Caki2 (cell line): ENCODE results near the gene KDM8. TPM values are rescaled to one million over a fixed set of nuclear protein-coding genes. Genes with fewer than 3 reads are reported as not detected.

ENCODE experiments used
- DNase-seq: peaks from one replicate; pipeline ENCODE4 v3.0.0-alpha.2; 2015; ENCODE audit warnings: low read depth
- in situ Hi-C: cut with HindIII; loops from 2 replicates; pipeline ENCODE4 v1.10.0; 2016; ENCODE audit warnings: low sequenced_read_pairs, low pct_unique_long_range_greater_than_20kb, mixed read lengths
- total RNA-seq: library from RNA; depleted of rRNA; stranded (reverse); fragments of >200 nt; shearing (Covaris generic); gene quantifications from 2 replicates; pipeline ENCODE4 v1.2.3, GENCODE V29; 2014; ENCODE audit warnings: low replicate concordance

KDM8 gene
- total RNA-seq, 1 experiment from 2014 or later = 3.4 TPM

DNA sequence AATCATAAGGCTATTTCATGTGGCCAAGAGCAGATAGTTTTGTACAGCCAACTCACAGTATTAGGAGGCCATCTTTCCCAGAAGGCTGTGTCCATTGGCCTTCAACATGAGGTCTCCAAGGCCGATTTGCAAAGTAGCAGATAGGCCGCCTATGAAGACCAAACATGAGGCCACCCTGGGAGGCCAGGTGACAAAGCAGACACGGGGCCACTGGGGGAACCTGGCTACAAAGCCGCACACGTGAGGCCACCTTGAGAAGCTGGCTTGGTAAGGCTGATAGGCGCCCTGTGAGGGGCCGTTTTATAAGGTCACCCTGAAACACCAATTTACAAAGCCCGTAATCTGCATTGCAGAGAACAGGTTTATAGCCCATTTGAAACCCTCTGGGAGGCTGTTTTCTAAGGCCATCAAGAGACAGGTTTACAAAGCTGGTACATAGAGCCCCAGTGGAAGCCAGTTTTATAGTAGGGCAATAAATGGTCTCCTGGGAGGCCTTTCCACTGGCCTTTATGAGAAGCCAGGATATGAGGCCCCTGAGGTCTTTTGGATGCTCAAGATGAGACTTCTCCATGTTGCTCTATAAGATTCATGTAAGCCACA is 4.9 kb downstream of the KDM8 start:
- no peak for DNase-seq
- in situ Hi-C loops = no loop called here

DNA sequence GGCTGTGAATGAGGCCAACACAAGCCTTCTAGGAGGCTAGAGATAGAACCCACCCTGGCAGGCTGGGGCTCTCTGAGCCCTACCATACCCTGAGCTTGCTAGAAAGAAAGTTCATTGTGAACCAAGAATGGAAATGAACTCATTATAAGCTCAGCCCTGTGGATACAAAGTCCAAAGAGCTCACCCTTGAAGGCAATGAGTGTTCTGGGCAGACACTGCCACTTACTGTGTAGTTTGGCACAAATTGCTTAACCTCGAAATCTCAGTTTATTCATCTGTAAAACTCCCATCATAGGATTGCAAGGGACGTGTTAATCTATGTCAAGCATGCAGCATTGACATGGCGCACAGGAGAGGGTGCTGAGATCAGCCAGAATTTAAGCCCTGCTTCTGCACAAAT is 5.5 kb downstream of the KDM8 start:
- DNase-seq = peak; percentile 31
- in situ Hi-C loops = no loop called here

DNA sequence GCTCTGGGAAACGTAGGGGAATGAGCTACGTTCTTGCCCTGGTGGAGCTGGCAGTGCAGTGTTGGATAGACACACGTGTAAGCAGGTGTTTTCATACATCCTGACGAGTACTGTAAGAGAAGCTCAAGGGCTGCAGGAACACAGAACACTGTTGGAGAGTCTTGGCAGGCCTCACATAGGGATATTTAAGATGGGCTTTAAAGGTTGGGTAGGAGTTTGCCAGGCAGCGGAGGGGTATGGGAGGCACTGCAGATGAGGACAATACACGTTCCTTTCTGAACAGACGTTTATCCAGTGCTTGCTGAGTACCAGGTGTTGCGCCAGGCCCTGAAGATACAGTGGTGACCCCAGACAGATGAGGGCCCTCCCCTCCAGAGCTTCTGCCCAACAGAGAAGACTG is 6.3 kb downstream of the KDM8 start:
- DNase-seq = no peak
- in situ Hi-C loops = no loop called here

DNA sequence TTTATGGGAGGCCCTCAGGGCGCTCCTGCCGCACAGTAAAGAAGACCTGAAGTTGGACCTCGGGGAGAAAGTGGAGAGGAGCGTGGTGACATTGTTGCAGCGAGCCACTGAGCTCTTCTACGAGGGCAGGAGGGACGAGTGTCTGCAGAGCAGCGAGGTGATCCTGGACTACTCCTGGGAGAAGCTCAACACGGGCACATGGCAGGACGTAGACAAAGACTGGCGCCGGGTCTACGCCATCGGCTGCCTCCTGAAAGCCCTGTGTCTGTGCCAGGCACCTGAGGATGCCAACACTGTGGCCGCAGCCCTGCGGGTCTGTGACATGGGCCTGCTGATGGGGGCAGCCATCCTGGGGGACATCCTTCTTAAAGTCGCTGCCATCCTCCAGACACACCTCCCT is 6.8 kb downstream of the KDM8 start:
- in situ Hi-C loops = no loop called here
- no peak for DNase-seq

DNA sequence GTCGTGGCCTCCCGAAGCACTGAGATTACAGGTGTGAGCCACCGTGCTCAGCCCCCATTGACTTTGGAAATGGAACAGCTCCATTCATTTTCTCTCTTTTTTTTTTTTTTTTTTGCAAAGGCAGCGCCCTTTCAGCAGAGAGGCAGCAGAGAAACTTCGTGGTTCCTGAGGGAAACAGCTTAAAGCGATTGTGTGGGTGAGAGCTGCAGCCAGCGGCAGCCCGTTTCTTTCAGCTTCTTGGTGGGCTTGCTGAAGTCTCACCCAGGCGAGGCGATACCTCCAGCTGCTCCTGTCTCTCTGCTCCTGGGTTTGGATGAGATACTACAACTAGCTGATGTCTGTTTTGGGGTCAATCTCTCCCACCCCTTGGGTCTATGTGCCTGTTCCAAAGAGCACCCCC is 7.7 kb downstream of the KDM8 start:
- in situ Hi-C loops = no loop called here

DNA sequence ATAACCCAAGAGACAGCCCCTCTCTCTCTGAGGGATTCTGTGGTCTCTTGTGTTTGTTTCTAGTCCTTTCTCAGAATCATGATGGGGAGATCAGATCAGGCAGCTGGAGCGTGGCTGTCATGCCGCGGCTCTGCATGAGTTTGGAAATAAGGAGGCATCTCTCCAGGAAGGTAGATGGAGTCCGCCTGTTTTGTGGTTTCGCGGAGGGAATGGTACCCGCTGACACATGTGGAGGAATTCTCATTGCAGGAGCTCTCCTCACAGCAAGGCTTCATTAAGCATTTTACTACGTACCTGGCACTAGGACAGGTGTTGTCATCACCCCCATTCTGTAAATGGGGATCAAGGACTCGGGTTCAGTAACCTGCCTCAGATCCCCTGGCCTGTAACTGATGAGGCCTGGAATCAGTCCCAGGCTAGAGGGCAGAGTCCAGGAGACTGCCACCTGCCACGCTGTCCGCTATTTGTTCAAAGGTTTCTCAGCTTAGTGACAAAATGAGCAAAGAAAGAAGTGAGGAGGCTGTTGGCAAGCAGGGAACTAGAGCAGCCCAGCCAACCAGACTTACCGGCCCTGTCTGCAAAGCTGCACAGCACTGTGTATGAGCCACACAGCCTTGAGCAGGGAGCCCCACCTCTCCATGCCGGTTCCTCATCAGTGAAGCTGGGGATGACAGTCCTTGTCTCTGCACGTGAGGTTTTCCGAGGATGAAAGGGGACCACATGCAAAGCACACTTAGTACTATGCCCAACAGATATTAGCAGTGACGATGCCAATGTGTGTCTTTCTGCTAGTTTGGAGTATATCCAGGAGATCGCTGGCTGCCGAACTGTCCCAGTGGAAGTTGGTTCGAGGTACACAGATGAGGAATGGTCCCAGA is 11.0 kb downstream of the KDM8 start:
- in situ Hi-C loops = no loop called here
- no peak for DNase-seq

More for the DNA sequence above, 7.7 kb downstream of the KDM8 start:
- DNase-seq = no peak

DNA sequence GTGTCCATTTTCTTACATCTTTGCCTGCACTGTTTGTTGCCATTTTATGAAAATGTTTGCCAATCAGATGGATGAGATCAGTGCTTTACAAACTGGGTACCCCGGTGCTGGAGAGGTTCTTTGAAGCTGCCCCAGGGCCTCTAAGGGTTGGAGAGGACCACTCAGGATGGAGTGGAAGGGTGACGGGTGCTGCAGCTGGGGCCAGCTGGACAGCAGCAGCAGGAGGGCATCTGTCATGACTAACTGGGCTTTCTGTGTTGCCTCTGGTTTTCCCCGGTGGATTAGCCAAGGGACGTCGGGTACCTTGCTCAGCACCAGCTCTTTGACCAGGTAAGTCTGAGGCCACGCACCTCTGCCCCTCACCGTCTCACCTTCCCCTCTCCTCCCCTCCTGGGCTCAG is 12.3 kb downstream of the KDM8 start:
- in situ Hi-C loops = no loop called here
- DNase-seq = no peak

DNA sequence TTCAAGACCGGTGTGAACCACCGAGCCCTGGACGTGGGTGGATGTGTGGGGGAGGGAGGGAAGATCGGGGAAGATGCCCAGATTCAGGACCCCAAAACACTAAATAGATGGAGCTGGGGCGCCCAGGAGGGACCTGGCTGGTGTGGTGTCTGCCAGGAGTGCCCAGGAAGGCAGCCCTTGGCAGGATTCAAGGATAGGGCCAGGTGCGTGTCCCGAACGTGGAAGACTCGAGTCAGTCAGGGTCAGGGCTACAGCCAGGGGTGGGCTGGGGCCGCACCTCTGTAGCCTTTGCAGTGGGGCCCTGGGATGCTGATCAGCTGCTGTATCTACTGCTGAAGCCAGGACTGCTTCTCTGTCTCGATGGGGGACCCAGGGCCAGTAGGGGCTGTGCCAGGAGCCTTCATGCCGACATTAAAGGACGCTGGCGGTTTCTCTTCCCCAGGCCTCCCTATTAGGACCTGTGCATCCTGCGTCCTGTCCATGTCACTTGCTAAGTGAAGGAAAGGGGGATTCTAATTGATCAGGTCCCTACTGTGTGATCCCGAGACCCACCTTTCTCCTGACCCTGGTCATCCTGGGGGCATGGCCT is 13.1 kb downstream of the KDM8 start:
- in situ Hi-C loops = no loop called here
- DNase-seq = no peak

DNA sequence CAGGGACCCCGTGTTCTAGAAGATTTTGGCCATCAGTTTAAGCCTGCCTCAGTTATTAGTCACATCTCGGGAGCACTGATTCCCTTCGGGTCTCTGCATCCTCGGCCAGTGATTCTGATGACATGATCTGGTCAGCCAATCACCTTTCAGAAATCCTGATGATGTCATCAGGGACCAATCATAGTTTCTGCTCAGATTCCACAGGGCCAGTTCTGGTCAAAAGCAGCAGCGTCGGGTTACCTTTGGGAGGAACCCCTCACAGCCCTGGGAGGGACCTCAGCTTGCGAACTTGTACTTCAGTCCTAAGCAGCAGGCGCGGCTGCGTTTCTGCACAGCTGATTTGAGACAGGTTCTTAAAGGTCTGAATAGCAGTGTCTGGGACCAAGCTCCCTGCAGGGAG is 13.9 kb downstream of the KDM8 start:
- peak; percentile 39 for DNase-seq
- in situ Hi-C loops = no loop called here

DNA sequence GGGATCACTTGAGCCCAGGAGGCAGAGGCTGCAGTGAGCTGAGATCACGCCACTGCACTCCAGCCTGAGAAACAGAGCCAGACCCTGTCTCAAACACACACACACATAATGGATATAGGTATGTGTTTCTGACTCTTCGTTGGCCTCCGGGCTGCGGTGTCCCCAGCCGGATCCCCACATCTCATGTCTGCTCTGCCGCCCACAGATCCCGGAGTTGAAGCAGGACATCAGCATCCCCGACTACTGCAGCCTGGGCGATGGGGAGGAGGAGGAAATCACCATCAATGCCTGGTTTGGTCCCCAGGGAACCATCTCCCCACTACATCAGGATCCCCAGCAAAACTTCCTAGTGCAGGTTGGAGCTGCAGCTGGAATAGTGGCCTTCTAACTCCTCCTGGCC is 15.4 kb downstream of the KDM8 start:
- in situ Hi-C loops = no loop called here
- DNase-seq = no peak

DNA sequence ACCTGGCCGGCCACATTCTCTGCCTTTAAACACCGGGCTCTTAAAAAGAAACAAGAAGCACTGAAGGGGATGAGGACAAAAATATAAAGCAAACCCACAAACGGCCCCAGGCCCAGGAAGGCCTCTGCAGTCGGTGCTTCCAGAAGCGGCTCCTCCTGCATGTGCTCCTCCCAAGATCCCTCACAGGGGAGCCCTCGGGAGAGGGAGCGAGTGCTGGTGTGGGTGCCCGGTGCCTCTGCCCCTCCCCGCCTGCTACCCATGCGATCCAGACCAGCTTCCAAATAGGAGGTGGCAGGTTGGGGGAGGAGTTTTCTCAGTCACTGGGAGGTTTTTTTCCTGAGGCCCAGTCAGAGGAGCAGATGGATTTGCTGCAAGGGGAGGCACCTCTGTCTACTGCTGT is 15.8 kb downstream of the KDM8 start:
- DNase-seq = no peak
- in situ Hi-C loops = no loop called here

DNA sequence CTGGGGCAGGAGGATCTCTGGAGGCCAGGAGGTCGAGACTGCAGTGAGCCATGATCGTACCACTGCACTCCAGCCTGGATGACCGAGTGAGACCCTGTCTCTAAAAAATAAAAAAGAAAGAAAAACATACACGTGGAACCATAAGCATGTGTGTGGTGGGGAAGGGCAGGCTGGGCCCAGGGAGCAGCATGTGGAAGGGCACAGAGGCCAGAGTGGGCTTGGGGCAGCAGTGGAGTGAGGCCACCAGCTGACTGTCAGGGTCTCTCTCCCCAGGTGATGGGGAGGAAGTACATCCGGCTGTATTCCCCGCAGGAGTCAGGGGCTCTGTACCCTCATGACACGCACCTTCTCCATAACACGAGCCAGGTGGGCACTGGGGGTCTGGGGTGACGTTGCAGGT is 16.8 kb downstream of the KDM8 start:
- in situ Hi-C loops = no loop called here
- DNase-seq = no peak

DNA sequence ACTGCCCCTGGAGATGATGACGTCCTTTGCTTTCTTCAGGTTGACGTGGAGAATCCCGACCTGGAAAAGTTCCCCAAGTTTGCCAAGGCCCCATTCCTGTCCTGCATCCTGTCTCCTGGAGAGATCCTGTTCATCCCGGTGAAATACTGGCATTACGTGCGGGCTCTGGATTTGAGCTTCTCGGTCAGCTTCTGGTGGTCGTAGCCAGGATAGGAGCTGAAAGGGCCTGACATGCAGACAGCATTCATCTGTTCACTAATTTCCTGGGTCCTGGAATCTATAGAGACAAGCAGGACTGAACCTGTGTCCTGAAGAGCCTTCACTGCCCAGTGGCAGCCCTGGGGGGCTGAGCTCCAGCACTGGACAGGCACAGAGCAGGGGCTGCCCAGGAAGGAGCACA is 17.2 kb downstream of the KDM8 start:
- in situ Hi-C loops = no loop called here

DNA sequence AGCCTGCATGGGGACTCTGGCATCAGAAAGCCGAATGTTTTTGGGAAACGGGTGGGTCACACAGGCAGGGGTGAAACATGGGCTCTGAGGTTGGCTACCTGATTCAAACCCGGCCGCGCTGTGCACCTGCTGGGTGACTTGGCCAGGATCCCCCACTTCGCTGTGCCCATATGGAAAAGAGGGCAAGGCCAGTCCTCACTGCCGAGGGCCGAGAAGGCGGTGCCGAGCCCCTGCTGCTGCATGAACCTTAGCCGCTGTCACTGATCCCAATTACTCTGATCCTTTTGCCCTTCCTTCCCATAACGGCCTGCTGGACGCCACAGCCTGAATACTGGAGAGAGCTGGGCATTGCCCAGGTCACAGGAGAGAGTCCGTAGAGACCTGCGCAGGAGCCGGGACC is 17.7 kb downstream of the KDM8 start:
- in situ Hi-C loops = no loop called here
- no peak for DNase-seq

More for the DNA sequence above, 17.2 kb downstream of the KDM8 start:
- no peak for DNase-seq

DNA sequence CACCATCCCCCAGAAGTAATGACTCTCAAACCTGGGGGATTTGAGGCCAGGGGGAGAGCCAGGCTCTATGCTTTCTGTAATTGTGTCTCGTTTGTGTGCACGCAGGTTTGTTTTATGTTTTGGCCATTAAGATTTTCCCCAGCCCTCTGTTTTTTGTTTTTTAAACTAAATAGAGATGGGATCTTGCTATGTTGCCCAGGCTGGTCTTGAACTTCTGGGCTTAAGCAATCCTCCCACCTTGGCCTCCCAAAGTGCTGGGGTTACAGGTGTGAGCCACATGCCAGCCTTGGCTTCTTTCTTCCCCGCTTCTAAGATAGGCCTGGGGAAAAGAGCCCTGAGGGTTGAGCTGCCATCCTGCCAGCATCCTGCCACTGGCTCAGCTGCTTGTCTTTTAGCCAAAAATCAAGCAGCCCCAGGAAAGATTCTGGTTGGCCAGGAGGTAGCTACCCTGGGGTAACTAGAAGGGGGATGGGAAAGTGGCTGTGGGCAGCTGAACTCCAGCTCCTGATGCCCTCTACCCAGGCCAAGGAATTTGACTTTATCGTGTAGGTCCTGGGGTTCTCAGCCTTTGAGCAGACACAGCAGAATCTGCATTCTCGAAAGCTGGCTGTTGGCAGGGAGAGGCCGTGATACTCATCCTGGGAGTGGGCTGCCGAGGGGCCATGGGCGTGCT is 18.4 kb downstream of the KDM8 start:
- DNase-seq = no peak

DNA sequence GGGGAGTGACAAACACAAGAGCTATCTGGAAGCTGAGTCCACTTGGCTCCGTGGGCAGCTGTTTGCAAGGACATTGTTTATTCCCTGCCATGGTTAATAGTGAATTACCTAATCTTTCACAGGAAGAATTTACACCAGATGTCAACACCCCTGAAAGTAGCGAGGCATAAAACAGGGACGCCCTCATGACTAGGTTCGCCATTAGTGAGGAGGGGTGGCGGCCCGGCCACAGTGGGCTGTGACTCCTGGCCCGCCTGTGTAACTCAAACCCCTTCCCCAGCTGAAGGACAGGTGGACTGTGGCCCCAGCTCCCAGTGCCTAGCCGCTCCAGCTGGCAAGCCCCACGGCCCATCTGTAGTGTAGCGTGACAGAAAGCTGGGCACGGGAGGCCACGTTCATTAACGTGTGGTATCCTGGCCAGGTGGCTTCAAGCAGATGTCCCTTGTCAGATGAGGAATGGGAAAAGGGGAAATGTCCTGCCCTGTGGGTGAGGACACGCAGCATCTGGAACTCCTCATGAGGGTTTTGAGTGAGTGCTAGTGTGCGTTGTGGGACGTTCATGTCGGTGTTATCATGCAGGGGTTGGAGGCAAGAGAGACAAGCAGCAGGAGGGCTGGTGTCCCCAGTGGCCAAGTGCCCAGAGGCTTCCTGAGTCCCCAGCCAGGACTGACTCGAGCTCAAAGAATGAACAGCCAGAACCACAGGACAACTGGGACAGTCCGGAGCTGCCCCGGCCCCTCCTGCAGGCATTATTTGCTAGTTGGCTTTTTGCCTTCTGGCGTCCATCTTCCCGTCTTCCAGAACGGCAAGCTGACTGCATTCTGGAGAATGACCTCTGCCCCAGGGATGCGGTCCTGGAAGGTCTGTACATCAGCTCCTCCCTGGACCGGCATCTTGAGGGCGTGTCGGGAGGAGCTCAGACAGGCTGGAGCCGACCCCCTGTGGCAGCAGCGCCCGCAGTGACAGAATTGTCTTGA is 19.2 kb downstream of the KDM8 start:
- peak; percentile 50 for DNase-seq
- in situ Hi-C loops = no loop called here

More for the DNA sequence above, 18.4 kb downstream of the KDM8 start:
- in situ Hi-C loops = no loop called here

DNA sequence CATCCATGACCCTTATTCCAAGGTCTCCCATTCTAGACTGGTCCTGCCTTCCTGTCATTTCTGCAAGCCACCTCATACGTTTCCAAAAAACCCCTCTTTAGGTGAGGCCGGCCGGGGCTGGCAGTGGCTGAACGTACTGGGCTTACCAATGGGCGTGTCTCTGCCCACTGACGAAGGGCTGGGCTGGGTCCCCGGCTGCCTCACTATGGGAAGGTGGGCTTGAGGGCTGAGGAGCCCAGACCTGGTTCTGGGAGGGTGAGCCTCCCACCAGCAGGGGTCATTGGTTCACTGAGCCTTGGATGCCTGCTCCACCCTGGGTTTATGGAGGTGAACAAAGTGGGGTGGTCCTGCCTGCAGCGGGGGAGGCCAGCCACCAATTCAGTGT is 19.9 kb downstream of the KDM8 start:
- in situ Hi-C loops = no loop called here
- no peak for DNase-seq

DNA sequence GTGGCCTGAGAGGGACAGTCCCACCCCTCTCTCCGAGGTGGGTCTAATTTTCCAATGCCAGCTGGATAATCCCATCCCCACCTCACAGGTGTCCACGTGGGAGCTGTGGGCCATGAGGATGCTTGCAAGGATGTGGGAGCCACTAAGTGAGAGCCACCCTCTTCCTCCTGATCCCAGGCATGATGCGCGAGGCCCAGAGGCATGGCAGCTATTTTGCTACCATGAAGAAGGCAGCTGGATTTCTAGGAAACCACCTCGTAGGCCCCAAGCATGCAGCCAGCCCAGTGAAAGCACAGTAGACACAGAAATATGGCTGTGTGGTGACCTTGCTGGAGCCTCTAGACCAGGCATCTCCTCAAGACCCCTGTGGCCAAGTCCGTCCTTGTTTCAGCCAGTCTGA is 20.4 kb downstream of the KDM8 start:
- in situ Hi-C loops = no loop called here
- no peak for DNase-seq
